ENCODE data around the gene ERC1.
"Not testable (repeated sequence)": the region's sequence is repeated elsewhere in the genome, so short reads cannot be mapped to it uniquely, and the experiment has no call there.

ERC1 gene

GRCh38 chr12:989751-990660 lies 1.0 kb upstream of the ERC1 start:
- Histone ChIP-seq H3K27me3 (ENCODE audit: control insufficient read depth, insufficient read depth, low read length) (no peaks in the 10 kb centered on the region), H3K27ac (ENCODE audit: low read depth, low read length) (peak overlapping the region; percentile 99)

GRCh38 chr12:991350-992333 lies 619 bp downstream of the ERC1 start:
- Histone ChIP-seq H3K9ac (ENCODE audit: low read length) (peak overlapping the region; percentile 55), H3K27me3 (ENCODE audit: control insufficient read depth, insufficient read depth, low read length) (no peaks in the 10 kb centered on the region), H3K4me1 (ENCODE audit: control insufficient read depth, insufficient read depth, low read length) (peaks cover 16% of the 10 kb centered on the region), H3K27ac (ENCODE audit: low read depth, low read length) (peak overlapping the region; percentile 99), H3K36me3 (ENCODE audit: control insufficient read depth, insufficient read depth, low read length) (no peaks in the 10 kb centered on the region), H3K4me3 (ENCODE audit: low read length) (peak overlapping the region; percentile 85)

More at GRCh38 chr12:989751-990660, 1.0 kb upstream of the ERC1 start:
- no peaks in the 10 kb centered on the region for H3K36me3 ChIP-seq (ENCODE audit: control insufficient read depth, insufficient read depth, low read length)
- peaks cover 16% of the 10 kb centered on the region for H3K4me1 ChIP-seq (ENCODE audit: control insufficient read depth, insufficient read depth, low read length)
- H3K9ac ChIP-seq (ENCODE audit: low read length), result peak overlapping the region; percentile 92
- peak overlapping the region; percentile 92 for H3K4me3 ChIP-seq (ENCODE audit: low read length)

GRCh38 chr12:992647-993046 lies 1.6 kb downstream of the ERC1 start:
- Histone ChIP-seq H3K9ac (ENCODE audit: low read length) (no peak overlapping the region), H3K36me3 (ENCODE audit: control insufficient read depth, insufficient read depth, low read length) (no peaks in the 10 kb centered on the region), H3K27me3 (ENCODE audit: control insufficient read depth, insufficient read depth, low read length) (no peaks in the 10 kb centered on the region), H3K4me3 (ENCODE audit: low read length) (no peak overlapping the region), H3K27ac (ENCODE audit: low read depth, low read length) (no peak overlapping the region), H3K4me1 (ENCODE audit: control insufficient read depth, insufficient read depth, low read length) (peaks cover 16% of the 10 kb centered on the region)

GRCh38 chr12:996881-997280 lies 5.9 kb downstream of the ERC1 start:
- Histone ChIP-seq H3K36me3 (ENCODE audit: control insufficient read depth, insufficient read depth, low read length) (no peaks in the 10 kb centered on the region), H3K9ac (ENCODE audit: low read length) (no peak overlapping the region), H3K4me1 (ENCODE audit: control insufficient read depth, insufficient read depth, low read length) (no peaks in the 10 kb centered on the region), H3K4me3 (ENCODE audit: low read length) (no peak overlapping the region), H3K27me3 (ENCODE audit: control insufficient read depth, insufficient read depth, low read length) (no peaks in the 10 kb centered on the region), H3K27ac (ENCODE audit: low read depth, low read length) (no peak overlapping the region)

GRCh38 chr12:997505-997904 lies 6.5 kb downstream of the ERC1 start:
- Histone ChIP-seq H3K4me1 (ENCODE audit: control insufficient read depth, insufficient read depth, low read length) (no peaks in the 10 kb centered on the region), H3K36me3 (ENCODE audit: control insufficient read depth, insufficient read depth, low read length) (no peaks in the 10 kb centered on the region), H3K27me3 (ENCODE audit: control insufficient read depth, insufficient read depth, low read length) (no peaks in the 10 kb centered on the region), H3K4me3 (ENCODE audit: low read length) (no peak overlapping the region), H3K27ac (ENCODE audit: low read depth, low read length) (no peak overlapping the region), H3K9ac (ENCODE audit: low read length) (no peak overlapping the region)

- Histone ChIP-seq H3K4me3 (ENCODE audit: low read length) (no peak overlapping the region), H3K9ac (ENCODE audit: low read length) (no peak overlapping the region), H3K4me1 (ENCODE audit: control insufficient read depth, insufficient read depth, low read length) (no peaks in the 10 kb centered on the region), H3K27me3 (ENCODE audit: control insufficient read depth, insufficient read depth, low read length) (no peaks in the 10 kb centered on the region), H3K27ac (ENCODE audit: low read depth, low read length) (no peak overlapping the region), H3K36me3 (ENCODE audit: control insufficient read depth, insufficient read depth, low read length) (no peaks in the 10 kb centered on the region)
Measured at GRCh38 chr12:998020-998874, 7.2 kb downstream of the ERC1 start.

- H3K27ac ChIP-seq (ENCODE audit: low read depth, low read length); H3K36me3 ChIP-seq (ENCODE audit: control insufficient read depth, insufficient read depth, low read length); H3K4me1 ChIP-seq (ENCODE audit: control insufficient read depth, insufficient read depth, low read length); H3K27me3 ChIP-seq (ENCODE audit: control insufficient read depth, insufficient read depth, low read length); H3K9ac ChIP-seq (ENCODE audit: low read length); H3K4me3 ChIP-seq (ENCODE audit: low read length): not testable (repeated sequence)
Measured at GRCh38 chr12:999736-1000135, 8.7 kb downstream of the ERC1 start.

GRCh38 chr12:1001507-1001906 lies 10.5 kb downstream of the ERC1 start:
- H3K27me3 ChIP-seq (ENCODE audit: control insufficient read depth, insufficient read depth, low read length), result no peaks in the 10 kb centered on the region
- no peak overlapping the region for H3K27ac ChIP-seq (ENCODE audit: low read depth, low read length)
- no peaks in the 10 kb centered on the region for H3K4me1 ChIP-seq (ENCODE audit: control insufficient read depth, insufficient read depth, low read length)
- H3K36me3 ChIP-seq (ENCODE audit: control insufficient read depth, insufficient read depth, low read length), result no peaks in the 10 kb centered on the region
- no peak overlapping the region for H3K9ac ChIP-seq (ENCODE audit: low read length)
- no peak overlapping the region for H3K4me3 ChIP-seq (ENCODE audit: low read length)

GRCh38 chr12:1003600-1004271 lies 12.7 kb downstream of the ERC1 start:
- Histone ChIP-seq H3K4me1 (ENCODE audit: control insufficient read depth, insufficient read depth, low read length) (no peaks in the 10 kb centered on the region), H3K36me3 (ENCODE audit: control insufficient read depth, insufficient read depth, low read length) (no peaks in the 10 kb centered on the region), H3K9ac (ENCODE audit: low read length) (no peak overlapping the region), H3K27ac (ENCODE audit: low read depth, low read length) (no peak overlapping the region), H3K27me3 (ENCODE audit: control insufficient read depth, insufficient read depth, low read length) (no peaks in the 10 kb centered on the region), H3K4me3 (ENCODE audit: low read length) (no peak overlapping the region)

- H3K9ac ChIP-seq (ENCODE audit: low read length), result no peak overlapping the region
- H3K27ac ChIP-seq (ENCODE audit: low read depth, low read length), result no peak overlapping the region
- H3K4me3 ChIP-seq (ENCODE audit: low read length), result no peak overlapping the region
- no peaks in the 10 kb centered on the region for H3K36me3 ChIP-seq (ENCODE audit: control insufficient read depth, insufficient read depth, low read length)
- H3K4me1 ChIP-seq (ENCODE audit: control insufficient read depth, insufficient read depth, low read length), result no peaks in the 10 kb centered on the region
- no peaks in the 10 kb centered on the region for H3K27me3 ChIP-seq (ENCODE audit: control insufficient read depth, insufficient read depth, low read length)
Measured at GRCh38 chr12:1006255-1006654, 15.2 kb downstream of the ERC1 start.

GRCh38 chr12:1007276-1007675 lies 16.3 kb downstream of the ERC1 start:
- Histone ChIP-seq H3K9ac (ENCODE audit: low read length) (no peak overlapping the region), H3K4me1 (ENCODE audit: control insufficient read depth, insufficient read depth, low read length) (no peaks in the 10 kb centered on the region), H3K27me3 (ENCODE audit: control insufficient read depth, insufficient read depth, low read length) (no peaks in the 10 kb centered on the region), H3K27ac (ENCODE audit: low read depth, low read length) (no peak overlapping the region), H3K36me3 (ENCODE audit: control insufficient read depth, insufficient read depth, low read length) (no peaks in the 10 kb centered on the region), H3K4me3 (ENCODE audit: low read length) (no peak overlapping the region)
